ENCODE data around the gene FRMD3.

Gene FRMD3

DNA sequence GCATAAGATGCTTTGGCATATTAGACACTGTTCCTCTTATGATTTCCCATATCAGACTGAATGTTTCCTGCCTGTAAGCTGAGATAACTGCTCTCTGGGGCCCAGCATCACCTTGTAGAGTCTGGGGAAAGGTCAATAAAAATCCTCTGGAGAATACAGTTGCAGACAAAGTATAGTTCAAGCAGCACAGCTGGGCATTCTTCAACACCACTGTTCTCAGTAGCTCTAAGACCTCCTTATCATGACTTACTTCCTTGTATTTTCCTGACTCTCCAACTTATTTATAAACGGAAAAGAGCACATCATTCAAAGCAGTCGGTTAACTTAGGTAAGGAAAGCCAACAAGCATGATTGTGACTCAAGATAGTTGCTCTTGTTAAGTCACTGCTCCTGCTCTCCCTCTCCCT, 266.5 kb downstream of the FRMD3 start:
- no peak for DNase-seq

DNA sequence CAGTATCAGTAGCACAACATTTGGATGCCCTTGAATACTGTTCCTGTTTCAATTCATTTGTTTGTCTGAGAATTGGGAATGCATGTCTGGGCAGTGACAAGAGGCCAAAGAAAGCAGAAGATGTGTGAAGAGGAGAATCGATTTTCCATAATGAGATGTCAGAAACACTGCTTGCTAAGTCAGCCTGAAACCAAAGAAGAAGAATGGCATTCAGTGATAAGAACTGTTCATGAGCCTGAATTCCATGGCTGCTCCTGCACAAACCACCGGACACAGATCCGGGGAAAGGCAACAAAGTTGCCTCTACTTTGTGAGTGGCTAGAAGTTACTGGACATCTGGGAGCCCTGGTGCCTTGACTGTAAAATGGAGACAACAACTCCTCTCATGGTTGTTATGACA, 268.1 kb downstream of the FRMD3 start:
- DNase-seq: no peak

DNA sequence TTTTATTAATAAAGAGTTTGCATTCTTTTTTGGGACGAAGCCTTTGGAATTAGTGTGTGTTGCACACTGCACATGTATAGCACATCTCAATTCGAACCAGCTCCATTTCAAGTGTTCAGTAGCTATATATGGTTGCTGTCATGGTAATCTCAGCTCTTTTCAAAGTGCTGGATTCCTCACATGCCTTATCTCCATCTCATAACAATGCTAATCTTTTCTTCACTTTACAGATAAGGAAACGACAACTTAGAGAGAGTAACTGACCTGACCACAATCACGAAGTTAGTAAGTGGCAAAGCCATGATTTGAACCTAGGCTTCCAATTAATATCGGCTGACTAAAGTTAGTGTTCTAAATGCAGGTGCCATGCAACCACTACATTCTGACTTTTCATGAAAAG, 270.5 kb downstream of the FRMD3 start:
- no peak for DNase-seq

DNA sequence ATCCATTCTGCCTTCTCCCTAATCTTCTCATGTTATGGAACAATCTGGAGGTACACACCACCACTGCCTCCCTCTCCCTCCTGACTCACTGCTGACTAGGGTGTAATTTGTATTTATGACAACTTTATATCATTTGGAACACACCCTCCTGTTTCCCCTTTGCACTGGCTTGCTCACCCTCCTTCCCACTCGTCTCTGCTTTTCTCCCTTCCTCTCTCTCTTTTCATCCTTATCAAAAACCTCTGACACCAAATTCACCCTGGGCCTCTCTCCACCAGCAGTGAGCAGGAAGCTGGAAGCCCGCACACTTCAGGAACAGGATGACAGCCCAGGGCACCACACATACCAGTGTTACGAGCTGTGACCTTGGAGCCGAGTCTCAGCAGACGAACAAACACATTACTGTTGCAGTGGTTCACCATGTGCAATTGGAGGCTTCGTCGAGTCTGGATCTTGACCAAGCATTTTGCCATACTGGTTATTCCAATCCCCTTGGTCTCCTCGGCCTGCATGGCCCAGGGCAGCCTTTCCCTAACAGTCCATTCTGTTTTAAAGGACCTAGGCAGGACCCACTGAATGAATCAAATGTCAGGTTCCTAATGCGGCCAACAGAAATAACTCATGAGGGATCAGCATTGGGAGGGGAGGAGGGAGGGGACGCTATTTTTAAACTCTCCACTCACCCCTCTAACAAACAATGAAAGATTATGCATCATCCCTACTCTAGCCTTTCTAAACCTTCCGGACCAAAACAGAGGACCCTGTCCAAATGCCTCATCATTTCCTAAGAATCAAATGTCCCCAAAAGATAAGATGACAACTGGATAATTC, 271.3 kb downstream of the FRMD3 start:
- DNase-seq: no peak

DNA sequence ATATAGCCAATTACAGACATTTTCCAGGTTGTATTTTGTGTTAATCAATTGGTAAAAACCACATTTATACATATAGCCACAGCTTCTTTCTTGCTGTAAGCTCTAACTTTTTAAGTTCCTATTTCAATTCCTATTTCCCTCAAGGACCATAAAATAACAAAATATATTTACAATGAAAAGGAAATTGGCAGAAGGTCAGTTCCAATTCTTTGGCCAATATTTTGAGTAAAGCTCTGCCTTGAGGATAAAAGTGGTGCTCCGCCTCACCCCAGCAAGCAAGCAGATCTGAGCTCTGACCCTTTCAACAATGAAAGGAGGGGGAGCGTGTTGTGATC, 271.9 kb downstream of the FRMD3 start:
- no peak for DNase-seq

DNA sequence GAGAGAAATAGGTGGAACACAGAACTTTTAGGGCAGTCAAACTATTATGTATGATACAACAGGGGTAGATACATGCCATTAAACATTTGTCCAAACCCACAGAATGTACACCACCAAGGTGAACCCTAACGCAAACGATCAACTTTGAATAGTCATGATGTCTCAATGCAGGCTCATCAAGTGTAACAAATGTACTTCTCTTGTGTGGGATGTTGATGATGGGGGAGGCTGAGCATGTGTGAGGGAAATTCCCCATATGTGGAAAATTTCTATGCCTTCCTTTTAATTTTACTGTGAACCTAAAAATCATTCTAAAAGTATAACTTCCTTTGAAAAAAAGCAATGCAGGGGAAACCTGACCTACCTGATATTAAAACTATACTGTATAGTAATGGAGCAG, 273.9 kb downstream of the FRMD3 start:
- DNase-seq: no peak

DNA sequence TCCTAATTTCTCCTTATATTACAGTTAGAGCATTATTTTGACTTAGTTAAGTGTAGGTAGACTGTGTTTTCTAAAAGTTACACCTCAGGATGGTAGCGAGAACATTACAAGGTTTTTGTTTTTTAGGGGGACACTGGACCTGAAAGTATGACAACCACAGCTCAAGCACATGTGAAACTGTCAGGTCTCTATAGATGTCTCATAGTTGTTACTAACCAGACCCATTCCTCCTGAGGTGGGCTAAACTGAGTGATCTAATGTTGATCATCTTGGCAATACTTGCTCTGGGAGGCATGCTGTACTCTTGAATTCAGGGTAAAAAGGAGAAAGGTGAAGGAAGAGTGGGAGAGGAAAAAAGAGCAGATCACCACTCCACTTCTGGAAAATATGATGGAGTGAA, 278.6 kb downstream of the FRMD3 start:
- no peak for DNase-seq

DNA sequence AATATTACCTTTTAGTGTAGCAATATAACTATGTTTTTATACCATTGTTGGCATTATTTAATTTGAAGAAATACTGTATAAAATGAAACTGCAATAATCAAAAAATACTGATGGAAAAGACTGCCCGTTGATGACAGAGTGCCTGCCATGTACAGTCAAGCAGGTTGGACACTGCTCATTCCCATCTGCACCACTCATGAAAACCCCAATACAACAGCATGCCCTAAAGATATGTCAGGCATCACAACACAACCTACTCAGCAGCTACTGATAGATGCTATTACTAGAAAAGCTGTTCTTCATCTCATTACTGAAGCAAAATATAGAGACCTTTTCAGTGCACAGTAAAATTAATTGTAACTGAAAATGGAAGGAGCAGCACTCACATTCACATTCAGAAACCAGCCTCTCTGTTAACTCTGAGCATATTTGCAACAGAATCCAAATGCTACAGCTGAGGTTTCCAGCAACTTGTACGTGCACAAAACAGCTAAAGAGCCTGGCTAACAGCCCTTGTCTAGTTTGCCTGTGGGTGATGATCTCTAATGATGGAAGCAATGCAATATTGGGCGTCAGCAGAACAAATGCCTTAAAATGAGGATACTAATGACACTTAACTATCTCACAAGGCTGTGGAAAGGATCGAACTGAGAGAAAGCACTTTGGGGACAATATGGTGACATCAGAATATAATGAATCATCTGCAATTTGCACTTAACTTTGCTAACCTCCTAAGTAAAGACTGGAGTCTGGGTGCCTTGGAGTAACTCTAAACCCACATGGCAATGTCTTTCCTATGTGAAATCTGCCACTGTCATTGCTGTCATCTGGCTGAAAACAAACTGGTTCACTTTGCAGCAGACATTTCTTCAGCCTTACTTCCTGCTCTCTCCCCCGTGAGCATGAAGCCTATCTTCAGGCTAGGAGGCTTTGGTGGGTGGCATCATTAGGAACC, 280.0 kb downstream of the FRMD3 start:
- DNase-seq: no peak

DNA sequence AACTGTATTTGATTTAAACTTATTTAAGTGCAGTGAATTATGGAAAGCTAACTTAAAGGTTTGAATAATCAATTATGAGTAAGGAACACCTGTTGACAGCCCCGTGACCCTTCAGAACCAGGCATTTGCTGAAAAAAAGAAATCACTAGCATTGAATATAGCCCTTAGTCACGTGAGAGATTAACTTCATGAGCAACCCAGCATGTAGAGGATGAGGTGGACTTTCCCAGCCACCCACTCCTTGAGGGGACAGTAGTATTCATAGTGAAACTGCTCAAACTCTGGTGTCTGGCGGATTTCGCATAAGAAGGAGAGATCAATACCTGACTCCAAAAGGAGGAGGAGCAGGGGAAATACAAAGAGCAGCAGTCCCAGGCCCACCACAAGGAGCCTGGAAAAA, 290.5 kb downstream of the FRMD3 start:
- no peak for DNase-seq

DNA sequence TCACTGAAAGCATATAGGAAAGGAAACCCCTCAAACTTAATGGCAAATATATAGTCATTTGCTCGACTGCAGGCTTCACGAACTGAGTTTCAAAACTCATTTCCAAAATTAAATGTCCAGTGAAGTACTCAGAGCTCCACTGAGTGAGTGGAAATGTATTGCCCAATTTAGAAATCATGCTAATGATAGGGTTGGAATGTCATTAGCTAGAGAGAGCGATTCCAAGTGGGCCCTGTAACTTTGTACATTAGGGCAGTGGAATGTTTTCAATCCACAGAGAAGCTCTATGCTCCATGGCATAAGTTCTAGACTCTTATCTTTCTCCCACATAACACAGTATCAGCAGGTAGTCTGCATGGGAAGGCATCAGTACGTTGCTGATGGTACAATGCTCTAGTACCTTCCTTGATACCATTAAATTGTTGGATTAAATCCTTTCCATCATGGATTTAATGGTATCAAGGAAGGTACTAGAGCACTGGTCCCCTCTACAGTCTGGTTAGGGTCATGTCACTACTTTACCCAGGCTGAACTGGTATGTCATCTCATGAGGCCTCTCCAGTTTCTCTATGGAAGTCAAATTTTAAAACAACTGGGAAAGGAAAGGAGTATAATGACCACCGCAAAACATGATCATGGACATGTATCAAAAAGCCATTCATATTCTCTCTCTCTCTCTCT, 292.1 kb downstream of the FRMD3 start:
- no peak for DNase-seq

DNA sequence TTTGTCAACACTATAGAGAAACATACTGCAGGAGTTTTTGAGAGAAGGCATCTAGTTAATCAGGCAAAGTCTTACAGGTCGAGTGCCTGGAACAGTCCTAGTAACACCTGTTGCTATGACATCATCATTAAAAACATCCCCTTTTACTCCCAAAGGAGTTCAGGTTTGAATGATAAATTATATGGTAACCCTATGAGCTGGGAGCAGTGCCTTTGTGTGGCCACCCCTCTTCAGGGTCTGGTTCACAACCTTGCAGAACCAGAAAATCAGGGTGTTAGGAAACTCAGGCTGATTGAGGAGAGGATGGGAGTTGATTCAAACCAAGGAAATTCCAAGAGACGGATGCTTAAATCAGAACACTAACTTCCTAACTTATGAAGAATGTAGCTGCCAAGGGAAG, 296.1 kb downstream of the FRMD3 start:
- DNase-seq: no peak

DNA sequence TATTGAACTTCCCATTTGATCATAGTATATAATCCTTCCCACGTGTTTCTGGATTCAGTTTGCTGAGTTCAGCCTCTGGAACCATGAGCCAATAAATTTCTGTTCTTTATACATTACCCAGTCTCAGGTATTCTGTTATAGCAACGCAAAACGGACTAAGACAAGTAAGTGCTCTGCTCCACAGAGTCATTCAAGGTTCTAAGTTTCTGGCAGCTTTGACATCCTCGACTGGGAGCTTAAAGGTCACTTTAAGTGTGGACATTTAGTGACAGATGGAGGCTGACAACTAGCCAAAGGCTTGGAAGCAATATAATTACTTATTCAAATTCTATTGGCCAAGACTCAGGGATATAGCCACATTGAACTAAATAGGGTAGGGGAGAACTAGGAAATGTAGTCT, 297.5 kb downstream of the FRMD3 start:
- no peak for DNase-seq

DNA sequence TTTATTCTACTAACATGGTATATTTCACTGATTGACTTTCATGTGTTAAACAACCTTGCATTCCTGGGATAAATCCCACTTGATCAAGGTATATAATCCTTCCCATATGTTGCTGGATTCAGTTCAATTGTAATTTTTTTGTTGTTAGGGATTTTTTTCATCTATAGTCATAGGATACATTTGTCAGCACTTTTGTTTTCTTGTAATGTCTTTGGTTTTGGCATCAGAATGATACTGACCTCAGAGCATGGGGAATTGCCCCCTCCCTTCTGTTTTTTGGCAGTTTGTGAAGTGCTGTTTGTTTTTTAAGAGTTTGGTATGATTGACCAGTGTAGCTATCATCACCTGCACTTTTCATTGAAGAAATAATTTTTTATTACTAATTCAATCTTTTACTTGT, 298.5 kb downstream of the FRMD3 start:
- DNase-seq: no peak

DNA sequence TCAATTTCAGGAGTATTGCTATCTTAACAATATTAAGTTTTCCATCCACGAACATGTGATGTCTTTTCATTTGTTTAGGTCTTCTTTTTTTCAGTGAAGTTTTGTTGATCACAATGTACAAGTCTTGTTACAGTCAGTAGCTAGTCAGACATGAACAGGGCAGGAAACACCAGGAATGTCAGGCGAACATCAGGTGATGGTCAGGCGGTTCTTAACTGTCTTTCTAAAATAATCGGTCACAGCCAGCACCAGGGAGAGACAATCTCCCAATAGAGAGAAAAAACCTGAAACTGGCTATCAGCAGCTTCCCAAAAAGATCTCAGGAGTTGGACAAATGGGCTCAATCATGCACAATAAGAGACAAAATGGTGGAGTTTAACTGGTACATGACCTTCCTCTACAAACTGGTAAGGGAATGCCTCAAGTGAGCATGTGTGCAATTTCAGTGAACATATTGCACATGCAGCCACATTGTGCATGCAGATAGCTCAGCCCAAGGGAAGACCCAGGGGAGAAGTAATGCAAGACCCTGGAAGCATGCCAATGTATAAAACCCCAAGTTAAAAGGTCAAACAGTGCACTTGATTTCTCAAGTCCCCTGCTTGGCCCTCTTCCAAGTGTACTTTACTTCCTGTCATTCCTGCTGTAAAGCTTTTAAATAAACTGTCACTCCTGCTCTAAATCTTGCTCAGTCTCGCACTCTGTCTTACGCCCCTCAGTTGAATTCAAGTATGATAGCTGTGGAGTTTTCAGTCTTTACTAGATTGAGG, 299.1 kb downstream of the FRMD3 start:
- no peak for DNase-seq

DNA sequence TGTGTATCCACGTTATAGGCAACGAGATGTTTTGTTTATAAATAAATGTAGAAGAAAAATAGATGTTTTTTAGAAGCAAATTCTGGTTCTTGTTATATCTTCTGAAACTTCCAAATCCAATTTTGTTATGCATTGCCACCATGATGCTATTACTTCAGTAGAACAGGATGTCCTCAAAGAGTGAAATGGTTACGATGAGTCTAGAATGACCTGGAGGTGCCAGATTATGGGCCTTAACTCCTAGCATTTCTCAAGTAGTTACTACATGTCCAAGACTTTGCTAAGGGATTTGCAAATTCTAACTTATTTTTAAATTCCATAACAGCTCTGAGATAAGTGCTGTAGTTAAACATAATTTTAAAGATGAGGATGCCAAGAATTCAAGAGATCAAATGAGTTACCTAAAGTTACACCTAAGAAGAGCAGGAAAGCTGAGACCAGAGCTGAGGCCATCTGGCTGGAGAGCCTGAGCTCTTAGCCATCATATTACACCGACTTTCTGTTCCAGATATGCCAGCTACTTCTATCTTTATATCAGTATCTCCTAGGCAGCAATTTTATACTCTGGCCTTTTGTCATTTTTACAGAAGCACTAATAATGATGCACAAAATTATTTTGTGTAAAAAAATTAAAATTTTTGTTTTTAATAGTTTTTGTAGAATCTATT, 302.0 kb downstream of the FRMD3 start:
- no peak for DNase-seq

DNA sequence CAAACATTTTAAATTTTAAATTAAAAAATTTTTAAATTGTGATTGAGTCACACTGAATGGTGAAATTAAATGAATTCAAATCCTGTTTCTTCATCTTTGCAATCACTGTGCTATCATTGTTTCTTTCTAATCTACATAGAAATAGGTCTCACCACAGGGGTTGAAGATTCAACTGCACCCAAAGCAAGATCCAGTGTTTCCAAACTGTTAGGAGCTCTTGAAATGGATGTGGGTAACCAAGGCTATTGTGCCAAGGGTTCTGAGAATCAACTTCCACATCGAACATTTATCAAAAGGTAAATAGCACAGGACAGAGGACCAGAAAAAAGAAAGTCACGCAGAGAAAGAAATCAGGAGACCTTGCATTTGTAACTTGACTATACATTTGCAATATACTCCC, 302.7 kb downstream of the FRMD3 start:
- DNase-seq: no peak

DNA sequence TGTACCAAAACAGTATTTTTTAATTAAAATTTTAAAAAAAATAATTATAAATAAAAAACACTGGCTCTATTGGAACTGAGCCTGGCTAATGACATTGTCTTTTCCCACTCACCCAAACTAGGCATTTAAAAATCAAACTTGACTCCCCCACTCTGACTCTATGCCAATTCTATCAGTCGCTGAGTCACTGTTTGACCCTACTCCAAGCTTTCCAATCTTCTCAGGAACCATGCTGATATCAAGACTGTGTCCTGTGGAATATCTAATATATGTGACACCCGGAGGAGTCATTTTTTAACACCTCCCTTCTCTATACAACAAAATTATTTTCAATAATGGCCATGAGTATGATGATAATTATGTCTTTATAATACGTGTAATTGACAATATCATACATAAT, 303.7 kb downstream of the FRMD3 start:
- no peak for DNase-seq

DNA sequence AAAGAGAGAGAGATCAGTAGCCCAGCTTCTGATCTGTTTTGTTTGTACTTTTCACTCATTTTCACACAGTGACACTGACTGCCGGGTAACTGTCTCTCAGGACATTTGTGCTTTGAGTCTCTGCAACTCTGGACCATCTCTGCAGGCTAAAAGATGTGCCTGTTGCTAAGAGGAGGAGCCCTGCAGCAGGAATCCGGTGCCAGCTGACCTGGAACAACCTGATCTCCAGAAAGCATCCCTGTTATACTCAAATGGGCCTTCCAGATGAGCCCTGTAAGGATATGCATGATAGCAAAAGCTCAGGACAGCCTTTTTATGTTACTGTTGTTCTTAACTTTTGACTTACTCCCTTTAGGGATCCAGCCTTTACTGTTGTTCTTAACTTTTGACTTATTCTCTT, 304.6 kb downstream of the FRMD3 start:
- DNase-seq: no peak

DNA sequence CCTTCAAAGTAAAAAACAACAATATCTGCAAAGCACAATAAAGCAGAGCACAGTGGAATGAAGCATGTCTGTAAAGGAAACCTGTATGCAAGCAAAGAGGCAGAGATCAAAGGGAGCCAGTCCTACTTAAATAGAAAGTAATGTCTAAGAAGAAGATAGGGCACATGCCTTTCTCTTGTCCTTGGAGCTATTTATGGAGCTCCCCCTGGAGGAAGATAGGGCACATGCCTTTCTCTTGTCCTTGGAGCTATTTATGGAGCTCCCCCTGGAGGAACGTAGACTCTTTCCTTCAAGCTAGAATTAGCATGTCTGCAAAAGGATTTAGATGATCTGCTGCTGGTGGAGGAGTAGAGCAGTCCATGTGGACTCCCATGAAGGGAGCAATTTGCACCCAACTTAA, 307.2 kb downstream of the FRMD3 start:
- DNase-seq: no peak

DNA sequence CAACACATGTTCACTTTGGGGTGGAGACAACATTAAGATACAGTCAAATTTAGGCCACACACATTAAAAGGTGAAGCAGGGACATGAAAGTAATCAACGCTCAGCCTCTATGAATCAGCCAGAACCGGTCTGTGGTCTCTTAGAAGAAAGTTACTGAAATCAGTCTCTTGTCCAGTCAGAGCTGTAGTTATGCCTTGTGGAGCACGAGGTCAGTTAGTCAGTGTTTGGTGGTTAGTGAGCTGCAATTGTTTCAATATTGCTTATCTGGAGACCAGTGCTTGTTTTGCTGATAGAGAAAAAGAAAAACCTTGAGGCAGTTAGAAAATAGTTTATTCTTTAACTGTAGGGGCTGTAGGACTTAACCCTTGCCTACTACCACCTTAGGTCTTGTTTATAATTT, 317.5 kb downstream of the FRMD3 start:
- DNase-seq: no peak

DNA sequence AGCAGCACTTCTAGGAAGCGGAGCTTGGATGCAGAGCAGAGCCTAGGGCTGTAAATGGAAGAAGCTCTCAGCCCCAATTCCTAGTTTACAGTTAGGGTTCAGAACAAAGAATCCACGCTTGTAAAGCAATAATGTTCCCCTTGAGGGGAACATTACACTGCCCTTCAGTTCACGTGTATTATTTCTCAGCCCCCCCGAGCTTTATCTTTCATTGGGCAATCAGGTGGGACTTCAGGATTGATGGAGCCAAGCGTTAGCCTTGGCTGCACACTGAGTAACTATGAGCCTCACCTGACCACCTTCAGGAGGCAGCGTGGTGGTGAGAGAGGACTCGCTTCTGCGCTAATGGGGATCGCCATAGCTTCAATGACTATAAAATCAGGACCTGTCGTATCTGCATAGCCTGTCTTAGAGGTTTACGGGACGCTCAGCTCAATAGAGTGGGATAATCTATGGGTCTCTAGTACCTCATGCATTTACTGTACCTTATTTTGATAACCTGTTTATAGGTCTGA, 318.2 kb downstream of the FRMD3 start:
- no peak for DNase-seq

All from CD4-positive, alpha-beta T cell treated with Interleukin-4 for 4 hours (primary cell).